H4 (cell line): Measurements from ENCODE around the gene OXT. TPM values are rescaled to one million over a fixed set of nuclear protein-coding genes. Genes with fewer than 3 reads are reported as not detected.
"Not testable (repeated sequence)": the region's sequence is repeated elsewhere in the genome, so short reads cannot be mapped to it uniquely, and the experiment has no call there.

Experiments used
- DNase-seq: peaks from one replicate; pipeline ENCODE4 v3.0.0-alpha.2; 2015; ENCODE audit warnings: low spot score
- total RNA-seq: library from RNA; depleted of rRNA; stranded (reverse); fragments of >200 nt; shearing (Covaris generic); gene quantifications from 2 replicates; pipeline ENCODE4 v1.2.3, GENCODE V29; 2014

OXT gene
- total RNA-seq, 1 experiment from 2014 or later = not detected

DNA sequence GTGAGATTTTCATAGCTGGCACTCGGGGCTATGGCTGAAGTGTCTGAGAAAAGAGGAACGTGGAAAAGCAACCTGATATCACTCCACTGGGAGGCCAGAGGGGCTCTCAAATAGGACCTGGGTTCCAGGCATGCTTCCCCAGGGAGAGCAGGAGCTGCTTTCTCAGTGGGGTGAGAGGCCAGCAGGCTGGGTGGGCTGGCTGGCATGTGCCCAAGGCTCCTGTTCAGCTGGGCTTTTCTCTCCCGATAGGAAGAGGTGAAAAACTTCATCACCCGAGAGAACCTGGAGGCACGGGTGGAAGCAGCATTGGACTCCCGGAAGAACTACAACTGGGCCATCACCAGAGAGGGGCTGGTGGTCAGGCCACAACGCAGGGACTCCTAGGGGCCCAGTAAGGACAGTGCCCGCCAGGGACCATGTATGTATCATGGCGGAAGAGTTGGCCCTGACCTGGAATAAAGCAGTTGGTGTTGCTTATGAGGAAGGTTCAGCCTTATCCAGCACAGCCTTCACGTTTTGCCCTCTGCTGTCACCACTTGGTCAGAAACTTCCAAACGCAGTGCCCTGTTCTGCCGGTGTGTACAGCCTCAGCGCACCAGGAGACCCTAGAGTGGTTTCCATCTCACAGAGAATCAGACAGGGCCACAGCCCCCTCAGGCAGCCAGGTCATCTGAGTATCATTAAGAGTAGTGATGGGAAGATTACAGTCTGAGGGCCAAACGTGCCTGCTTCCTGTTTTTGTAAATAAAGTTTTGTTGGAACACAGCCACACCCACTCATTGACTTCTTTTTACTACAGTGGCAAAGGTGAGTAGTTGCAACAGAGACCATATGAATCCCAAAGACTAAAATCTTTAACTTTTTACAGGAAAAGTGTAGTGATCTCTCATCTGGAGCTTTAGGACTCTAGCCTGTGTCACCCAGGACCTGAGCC, 23.7 kb upstream of the OXT start:
- DNase-seq = no peak

DNA sequence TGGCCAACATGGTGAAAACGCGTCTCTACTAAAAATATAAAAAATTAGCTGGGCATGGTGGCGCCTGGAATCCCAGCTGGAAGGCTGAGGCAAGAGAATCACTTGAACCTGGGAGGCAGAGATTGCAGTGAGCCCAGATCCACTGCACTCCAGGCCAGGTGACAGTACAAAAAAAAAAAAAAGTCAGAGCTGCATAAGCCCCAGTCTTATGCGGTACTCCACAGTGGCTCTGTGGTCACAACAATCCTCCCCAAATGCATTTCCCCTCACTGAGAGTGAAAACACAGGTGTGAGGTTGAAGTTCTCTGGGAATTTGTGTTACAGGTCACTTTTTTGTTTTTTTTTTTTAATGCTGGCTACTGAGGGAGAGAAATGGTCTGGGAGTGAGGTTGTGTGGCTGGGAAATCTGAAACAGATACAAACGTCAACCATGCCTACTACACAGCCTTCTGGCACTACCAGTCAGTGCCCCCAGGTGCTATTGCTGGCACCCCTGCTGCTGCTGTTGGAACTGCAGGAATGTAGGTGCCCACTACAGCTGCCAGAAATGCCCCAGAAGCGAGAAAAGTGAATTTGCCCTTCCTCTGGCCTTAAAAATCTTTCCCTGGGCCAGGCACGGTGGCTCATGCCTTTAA, 19.9 kb upstream of the OXT start:
- no peak for DNase-seq

DNA sequence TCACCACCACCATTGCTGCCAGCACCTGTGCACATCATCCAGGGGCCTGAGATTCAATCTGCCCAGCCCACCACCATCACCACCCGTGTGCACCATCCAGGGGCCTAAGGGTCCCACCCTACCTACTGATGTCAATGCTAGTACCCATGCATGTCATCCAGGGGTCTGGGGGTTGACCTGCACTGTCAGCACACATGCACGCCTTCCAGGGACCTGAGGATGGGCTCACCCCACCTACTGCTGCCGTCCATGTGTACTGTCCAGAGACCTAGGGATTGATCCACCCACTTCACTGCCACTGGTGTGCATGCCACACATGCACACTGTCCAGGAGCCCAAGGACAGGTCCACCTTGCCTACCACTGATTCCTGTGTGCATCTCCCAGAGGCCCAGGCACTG, 11.9 kb upstream of the OXT start:
- no peak for DNase-seq

DNA sequence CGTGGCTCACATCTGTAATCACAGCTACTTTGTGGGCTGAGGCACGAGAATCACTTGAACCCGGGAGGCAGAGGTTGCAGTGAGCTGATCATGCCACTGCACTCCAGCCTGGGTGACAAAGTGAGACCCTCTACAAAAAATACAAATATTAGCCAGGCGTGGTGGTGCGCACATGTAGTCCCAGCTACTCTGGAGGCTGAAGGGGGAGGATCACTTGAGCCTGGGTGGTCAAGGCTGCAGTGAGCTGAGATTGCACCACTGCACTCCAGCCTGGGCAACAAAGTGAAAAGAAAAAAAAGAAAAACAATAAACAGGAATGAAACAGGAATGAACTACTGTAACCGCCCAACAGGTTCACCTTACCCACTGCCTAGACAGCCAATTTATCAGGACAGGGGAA, 7.3 kb upstream of the OXT start:
- DNase-seq = not testable (repeated sequence)

DNA sequence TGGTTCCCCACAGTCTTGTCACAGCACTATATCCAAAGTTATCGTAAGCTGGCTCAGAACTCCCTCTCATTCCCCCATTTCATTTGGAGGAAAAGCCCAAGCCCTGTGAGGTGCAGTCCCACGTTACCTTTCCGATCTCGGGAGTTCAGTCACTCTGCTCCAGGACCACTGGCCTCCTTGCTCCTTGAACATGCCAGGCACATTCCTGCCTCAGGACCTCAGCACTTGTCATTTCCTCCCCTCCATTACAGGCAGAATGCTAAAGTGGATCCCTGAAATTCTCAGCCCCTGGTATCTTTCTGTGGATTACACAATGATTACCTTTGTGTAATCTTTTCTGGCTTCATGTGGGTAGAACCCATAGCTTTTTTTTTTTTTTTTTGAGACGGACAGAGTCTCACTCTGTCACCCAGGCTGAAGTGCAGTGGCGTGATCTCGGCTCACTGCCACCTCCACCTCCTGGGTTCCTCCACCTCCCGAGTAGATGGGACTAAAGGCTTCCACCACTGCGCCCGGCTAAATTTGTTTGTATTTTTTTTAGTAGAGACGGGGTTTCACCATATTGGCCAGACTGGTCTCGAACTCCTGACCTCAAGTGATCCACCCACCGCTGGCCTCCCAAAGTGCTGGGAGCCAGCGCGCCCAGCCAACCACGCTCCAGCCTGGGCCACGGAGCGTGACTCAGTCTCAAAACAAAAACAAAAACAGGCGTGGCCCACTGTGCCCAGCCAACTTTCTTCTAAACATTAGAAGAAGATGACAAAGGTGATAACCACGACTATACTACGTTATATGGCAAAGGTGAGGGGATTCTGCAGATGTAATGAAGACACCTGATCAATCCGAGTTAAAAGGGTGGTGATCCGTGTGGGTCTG, 4.0 kb upstream of the OXT start:
- no peak for DNase-seq

DNA sequence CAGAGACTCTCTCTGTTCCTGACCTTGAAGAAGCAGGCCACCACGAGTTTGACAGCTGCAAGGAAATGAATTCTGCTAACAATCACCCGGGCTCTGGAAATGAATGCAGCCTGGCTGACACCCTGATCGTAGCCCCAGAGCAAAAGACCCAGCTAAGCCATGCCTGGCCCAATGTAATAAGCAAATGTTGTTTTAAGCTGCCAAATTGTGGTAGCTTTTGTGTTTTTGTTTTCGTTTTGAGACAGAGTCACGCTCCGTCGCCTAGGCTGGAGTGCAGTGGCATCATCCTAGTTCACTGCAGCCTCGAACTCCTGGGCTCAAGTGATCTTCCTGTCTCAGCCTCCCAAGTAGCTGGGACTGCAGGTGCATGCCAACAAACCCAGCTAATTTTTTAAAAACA, 3.3 kb upstream of the OXT start:
- DNase-seq = no peak

DNA sequence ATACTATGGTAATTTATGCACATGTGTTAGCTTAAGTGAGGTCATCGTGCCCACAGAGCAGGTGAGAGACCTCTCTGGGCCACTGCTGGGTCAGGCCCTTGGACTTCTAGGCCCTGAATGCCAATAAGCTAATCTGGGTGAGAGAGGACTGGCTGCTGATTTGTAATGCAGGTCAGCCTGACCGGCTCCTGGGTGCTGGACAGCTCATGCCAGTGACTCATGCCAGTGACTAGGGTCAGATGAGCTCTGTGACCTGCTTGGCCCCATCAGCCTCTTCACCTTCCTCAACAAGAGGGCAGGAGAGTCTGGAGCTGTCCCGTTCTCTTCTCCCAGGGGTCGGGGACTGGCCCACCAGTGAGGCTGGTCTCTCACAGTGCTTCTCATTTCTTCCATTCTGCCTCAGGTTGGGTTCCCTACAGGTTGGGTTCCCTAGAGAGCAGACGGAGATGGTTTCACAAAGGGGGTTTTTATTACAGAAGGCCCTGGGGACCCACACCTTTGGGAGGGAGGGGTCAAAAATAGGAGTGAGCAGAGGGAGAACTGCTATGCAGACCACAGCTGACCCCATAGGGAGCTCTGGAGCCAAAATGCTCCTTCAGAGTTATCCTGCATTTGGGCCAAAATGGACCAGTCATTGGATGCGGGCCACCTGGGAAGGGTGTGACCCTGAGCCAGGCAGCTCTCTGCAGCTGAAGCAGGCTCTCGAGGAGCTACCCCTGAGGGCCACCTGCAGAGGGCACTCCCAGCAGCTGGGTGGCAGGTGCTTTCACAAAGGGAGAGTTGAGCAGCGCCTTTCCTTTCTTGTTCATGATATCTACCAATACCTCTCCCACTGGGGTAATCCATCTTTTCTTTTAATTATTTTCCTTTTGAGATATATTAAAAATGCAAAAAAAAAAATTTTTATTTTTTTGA, 2.2 kb upstream of the OXT start:
- no peak for DNase-seq

DNA sequence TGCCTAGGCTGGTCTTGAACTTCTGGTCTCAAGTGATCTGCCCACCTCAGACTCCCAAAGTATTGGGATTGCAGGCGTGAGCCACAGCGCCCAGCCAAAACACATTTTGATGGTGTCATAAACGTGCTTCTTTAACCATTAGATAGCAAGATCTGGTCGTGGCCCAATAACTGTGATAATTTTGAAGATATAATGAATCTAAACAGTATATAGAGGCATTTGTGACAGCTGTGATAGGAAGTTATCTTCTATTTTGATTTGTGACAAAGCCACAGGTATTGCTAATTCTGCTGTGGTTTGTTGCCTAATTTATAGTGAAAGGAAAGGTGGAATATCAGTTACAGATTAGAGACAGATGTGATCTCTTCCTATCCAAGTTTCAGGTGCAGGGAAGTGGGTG, 695 bp upstream of the OXT start:
- DNase-seq = no peak

DNA sequence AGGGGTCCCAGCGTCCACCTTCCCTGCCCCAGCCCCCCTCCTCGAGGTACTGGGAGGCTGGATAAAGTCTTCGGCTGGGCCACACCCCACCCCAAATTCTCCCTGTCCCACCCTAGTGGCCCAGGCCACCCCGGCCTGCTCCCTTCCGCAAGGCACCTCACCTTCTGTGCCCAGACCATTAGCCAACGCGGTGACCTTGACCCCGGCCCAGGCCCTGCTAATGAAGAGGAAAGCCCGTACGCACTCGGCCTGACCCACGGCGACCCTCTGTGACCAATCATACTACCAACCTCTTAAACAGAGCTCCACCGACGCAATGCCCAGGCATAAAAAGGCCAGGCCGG, 182 bp upstream of the OXT start:
- DNase-seq = no peak

DNA sequence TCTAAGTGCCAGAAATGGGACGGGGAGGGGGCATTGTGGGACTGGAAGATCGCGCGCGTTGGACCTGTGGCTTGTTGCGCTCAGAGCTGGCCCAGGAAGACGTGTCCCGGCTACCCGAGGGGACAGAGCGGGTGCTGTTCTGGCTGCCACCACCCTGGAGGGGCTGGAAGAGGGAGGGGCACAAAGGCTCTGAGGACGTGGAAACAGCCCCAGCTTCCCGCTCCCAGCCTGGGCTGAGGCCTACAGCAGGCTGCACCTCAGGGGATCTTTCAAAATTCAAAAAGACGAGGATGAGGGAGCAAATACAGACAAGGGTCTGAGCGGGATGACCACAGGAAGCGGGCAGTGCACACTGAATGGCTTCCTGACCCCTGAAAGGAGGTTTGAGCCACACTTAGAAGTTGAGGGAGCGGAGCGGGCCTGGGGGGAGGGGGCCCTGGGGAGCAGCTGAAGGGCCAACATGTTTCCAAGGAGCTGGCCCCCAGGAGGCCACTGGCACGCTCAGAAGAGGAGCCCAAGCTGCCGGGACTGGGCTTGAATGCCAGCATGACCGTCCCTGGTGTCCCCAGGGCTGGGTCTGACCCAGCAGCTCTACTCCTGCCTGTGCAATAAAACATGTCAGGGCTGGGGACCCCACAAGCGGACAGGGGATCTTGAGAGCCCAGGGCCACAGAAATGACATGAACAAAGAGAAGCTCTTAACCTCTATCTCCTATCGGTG, 1.3 kb downstream of the OXT start:
- no peak for DNase-seq

DNA sequence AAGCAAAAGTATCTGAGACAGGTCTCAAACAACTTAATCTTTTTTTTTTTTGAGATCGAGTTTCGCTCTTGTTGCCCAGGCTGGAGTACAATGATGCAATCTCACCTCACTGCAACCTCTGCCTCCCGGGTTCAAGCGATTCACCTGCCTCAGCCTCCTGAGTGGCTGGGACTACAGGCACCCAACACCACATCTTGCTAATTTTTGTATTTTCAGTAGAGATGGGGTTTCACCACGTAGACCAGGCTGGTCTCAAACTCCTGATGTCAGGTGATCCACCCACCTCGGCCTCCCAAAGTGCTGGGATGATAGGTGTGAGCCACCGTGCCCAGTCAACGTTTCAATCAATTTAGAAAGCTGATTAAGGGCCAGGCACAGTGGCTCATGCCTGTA, 1.8 kb downstream of the OXT start:
- not testable (repeated sequence) for DNase-seq

DNA sequence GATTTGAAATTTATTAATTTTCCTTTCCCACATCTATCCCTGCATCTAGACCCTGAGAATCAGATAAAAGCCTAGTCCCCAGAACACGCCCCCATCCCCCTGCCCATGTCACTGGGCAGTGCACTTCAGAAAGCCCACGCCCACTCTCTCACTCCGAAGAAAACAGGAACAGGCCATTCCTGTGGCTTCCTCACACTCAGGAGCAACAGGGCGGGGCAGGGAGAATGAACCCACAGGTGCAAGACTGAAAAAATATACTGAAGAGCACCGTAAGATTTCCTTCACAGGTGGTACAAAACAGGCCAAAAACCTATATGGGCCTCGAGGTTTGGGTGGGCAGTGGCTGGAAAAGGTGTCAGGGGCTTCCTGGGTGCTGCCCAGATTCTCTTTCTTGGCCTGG, 3.4 kb downstream of the OXT start:
- DNase-seq = no peak

DNA sequence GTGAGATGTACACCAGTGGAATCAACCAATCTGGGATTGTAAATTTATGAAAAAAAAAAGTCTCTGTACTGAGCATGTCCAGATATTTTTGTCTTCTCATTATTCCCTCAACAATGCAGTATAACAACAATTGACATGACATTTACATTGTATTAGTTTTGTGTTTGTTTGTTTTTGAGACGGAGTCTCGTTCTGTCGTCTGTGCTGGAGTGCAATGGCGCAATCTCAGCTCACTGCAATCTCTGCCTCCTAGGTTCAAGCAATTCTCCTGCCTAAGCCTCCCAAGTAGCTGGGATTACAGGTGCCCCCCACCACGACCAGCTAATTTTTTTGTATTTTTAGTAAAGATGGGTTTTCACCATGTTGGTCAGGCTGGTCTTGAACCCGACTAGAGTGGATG, 3.9 kb downstream of the OXT start:
- not testable (repeated sequence) for DNase-seq

DNA sequence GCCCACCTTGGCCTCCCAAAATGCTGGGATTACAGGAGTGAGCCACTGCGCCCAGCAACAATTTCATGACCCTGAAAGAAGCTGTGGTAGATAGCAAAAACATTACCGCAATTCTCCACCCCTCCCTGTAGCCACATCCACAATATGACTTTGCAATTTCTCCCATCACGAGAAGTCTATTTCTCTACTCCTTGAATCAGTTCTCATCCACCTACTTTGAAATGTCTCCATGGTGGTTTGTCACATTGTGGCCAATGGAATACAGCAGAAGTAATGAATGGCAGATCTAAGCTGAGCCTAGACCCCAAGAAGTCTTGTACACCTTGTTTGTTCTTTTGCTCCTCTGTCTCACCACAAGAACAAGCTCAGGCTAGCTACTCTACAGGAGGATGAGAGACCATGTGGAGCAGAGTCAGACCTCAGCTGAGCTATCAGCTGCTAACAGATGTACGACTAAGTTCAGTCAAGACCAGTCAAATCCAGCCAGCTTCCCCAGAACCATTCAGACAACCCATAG, 6.3 kb downstream of the OXT start:
- no peak for DNase-seq

DNA sequence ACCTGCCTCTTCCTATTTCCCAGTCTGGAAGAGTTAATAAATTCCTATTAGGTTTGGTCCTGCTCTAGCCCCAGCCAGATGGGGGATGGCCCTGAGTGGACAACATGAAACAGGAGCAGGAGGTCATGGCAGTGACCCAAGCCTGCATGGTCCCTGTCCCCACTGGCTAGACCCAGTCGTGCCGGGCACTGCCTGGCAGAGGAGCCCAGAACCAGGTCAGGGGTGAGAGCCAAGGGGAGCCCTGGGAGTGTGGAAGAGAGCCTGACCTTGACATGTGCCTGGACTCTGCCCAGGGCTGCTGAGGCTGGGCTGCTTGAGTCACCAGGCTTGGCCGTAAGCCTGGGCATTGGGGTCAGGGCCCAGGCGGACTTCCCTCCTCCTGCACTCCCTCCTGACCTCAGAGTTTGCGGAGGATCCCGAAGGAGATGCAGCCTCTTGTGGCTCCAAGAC, 9.5 kb downstream of the OXT start:
- peak; percentile 24 for DNase-seq

DNA sequence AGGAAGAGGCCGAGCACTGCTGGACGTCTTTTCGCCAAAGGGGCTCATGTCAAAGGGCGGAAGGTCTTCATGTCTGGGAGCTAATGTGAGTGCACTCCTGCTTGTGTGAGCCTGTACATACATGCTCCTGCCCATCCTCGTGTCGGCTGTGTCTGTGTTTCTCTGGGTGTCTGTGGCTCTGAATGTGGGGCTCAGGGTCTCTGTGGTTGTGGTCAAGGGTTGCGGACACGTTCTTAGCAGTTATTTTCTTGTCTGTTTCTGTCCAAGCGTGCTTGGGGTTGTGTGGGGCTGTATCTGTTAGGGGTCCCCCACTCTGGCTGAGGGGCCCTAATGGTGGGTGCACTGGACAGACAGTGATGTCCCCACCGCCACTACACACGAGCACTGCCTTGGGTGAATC, 10.2 kb downstream of the OXT start:
- DNase-seq = no peak

DNA sequence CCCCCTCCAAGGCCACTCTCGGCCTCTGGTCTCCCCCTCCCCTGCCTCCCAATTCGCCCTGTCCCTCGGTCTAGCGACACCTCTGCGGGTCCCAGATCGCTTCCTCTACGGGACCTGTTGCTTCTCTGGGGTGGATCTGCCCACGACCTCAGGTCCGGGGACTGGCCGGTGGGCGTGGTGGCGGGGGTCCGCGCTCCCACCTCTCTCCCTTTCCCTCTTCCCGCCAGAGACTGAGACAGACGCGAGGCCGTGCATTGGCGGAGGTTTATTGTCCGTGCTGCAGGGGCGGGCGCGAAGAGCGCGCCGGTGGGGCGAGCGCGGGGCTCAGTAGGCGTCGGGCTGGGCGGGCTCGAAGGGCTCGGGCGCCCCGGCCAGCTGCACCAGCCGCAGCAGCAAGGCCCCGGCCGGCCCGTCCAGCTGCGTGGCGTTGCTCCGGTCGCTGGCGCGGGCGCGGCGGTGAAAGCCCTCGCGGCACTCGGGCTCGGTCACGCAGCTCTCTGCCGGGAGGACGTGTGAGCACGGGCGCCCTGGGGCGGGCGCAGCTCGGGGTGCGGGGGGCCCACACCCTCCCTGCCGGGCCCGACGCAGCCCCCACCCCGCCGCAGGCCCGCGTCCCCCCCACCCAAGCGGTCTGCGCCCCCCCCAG, 11.0 kb downstream of the OXT start:
- no peak for DNase-seq

DNA sequence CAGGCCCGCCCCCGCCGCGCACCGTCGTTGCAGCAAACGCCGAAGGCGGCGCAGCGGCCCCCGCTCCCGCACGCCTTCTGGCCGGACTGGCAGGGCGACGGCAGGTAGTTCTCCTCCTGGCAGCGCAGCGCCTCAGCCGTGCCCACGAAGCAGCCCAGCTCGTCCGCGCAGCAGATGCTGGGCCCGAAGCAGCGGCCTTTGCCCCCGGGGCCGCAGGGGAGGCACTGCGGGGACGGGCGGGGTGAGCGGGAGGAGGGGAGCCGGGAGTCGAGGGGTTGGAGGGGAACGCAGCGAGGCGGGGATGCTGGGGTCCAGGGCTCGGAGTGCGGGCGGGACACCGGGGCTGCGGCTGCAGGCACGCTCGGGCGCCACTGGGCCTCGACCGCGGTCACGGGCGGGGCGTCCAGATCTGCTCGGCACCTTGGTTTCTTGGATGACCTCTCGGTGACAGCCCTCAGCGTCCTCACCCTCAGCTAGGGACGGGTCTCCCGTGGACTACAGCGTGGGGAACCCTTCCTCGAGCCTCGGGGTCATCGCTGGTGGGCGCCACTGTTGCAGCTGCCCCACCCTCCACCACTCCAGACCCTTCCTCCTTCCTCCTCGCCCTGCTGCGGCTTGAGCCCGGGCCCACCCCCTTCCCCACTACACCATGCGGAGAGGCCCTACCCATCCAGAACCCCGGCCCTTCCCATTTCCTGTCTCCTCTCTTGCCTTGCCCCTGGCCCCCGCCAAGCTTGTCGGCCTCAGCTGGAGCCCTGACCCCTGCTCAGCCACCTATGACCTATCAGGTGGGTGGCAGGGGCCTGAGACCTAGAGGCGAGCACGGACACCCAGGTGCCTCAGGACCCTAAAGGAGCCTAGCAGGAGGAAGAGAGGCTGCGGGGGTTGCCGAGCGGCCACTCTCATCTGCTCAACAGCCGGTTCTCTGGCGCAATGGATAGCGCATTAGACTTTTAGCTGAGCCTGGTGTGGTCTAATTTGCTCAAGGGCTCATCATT, 11.8 kb downstream of the OXT start:
- no peak for DNase-seq
